Psoas muscle (tissue), 8 donors: ENCODE data around the gene CCDC86. TPM values are rescaled to one million over a fixed set of nuclear protein-coding genes. Genes with fewer than 3 reads are reported as not detected.

Experiments used
- ATAC-seq, 4 donors: fragments of 200-7000 bp; cut with Tn5 transposase; one replicate each; pipeline ENCODE4 v1.9.1; 2020; ENCODE audit warnings: moderate library complexity in 3 of 4, mild to moderate bottlenecking in 2 of 4
- DNase-seq, 2 donors: peaks; one replicate each; pipeline ENCODE4 v3.0.0-alpha.2; 2020
- H3K27ac ChIP-seq: fragments of 200-600 bp; one replicate; pipeline ENCODE4 v1.8.0; 2022
- H3K27me3 ChIP-seq, 3 donors: fragments of 200-600 bp in 1 of 3; one replicate each; pipeline versions ENCODE4 v1.6.1 to v1.8.0; 2013 to 2022; ENCODE audit warnings: low read length in 2 of 3, mild to moderate bottlenecking in 2 of 3, moderate library complexity in 1 of 3; ENCODE audit not compliant: insufficient read depth in 3 of 3
- H3K36me3 ChIP-seq, 2 donors: fragments of 200-600 bp in 1 of 2; one replicate each; pipeline versions ENCODE4 v1.6.1 to v1.8.0; 2013 to 2022; ENCODE audit warnings: low read depth in 1 of 2, mild to moderate bottlenecking in 1 of 2, moderate library complexity in 1 of 2; ENCODE audit not compliant: insufficient read depth in 1 of 2
- H3K4me1 ChIP-seq: fragments of 200-600 bp; one replicate; pipeline ENCODE4 v1.8.0; 2022
- H3K4me3 ChIP-seq: fragments of 200-600 bp; one replicate; pipeline ENCODE4 v1.8.0; 2022; ENCODE audit warnings: mild to moderate bottlenecking
- H3K9me3 ChIP-seq: fragments of 200-600 bp; one replicate; pipeline ENCODE4 v1.8.0; 2022
- CTCF ChIP-seq: fragments of 200-600 bp; IDR thresholded peaks from one replicate; pipeline ENCODE4 v1.8.0; 2022; ENCODE audit warnings: antibody characterized with exemption
- WGBS, 3 donors: extraction: QIAGEN DNeasy Blood & Tissue Kit; methylation state at CpG; one replicate each; pipeline versions ENCODE4 v1.1.6 to v1.1.7; 2013; 5-methylcytosine and 5-hydroxymethylcytosine counted together
- intact Hi-C, 2 donors: fragments of 100-400 bp; cut with DNase I; formaldehyde crosslinking; loops; one replicate each; pipeline versions ENCODE4 v1.11.0 to v1.14.2; 2022
- polyA plus RNA-seq, 3 donors: library from polyadenylated mRNA; stranded (reverse); fragments of 200-250 nt; gene quantifications; one replicate each; pipeline ENCODE4 v1.2.3, GENCODE V29; 2013
- total RNA-seq, 4 donors: library from RNA; stranded (reverse); fragmentation: NEBNext Ultra II Directional in 2 of 4; extraction: Animal tissue kit (Norgen Biotek cat#: 25700) in 2 of 4; gene quantifications; one replicate each; pipeline versions ENCODE4 v1.2.1 to v1.2.4, GENCODE V29; 2021 to 2023
- donor health status: healthy with polysubstance abuse.
- donor health status: DM: no; HTN: no; CAD: no; lungs with moderate emphysema.
- donor health status: Bipolar disorder and iron deficiency.
- donor health status: healthy.
- donor health status: DM: yes; HTN: yes; CAD: no.
- donor health status: DM: no; HTN: no; CAD: no.
- donor health status: DM: no; HTN: no; CAD: no.
- donor health status: DM: yes; HTN: yes; CAD: no.

The CCDC86 gene
- total and polyA plus RNA-seq, 7 donors = 24.8 to 55.4 (median 36.2) TPM

GRCh38 chr11:60810151-60810550, 31.8 kb upstream of the CCDC86 start:
- 90 to 94% (median 93%) methylated on average over 4 of the region's 4 CpGs for WGBS, 3 donors
- Histone ChIP-seq H3K4me3 (no peak overlapping the region), H3K27me3 (no peaks in the 10 kb centered on the region), H3K9me3 (no peaks in the 10 kb centered on the region), H3K36me3 (no peaks in the 10 kb centered on the region), H3K4me1 (no peaks in the 10 kb centered on the region), H3K27ac (no peak overlapping the region)
- intact Hi-C loops = no loop called here
- DNase-seq (peak in 1 of 2 donors; percentile 23), ATAC-seq (no peak)
- no peak for TF ChIP-seq CTCF

- H3K4me1 ChIP-seq = no peaks in the 10 kb centered on the region
- intact Hi-C loops = no loop called here
- no peak overlapping the region for H3K27ac ChIP-seq
- DNase-seq = peak in 1 of 2 donors; percentile 16
- no peaks in the 10 kb centered on the region for H3K27me3 ChIP-seq
- WGBS, 3 donors = 46 to 57% (median 51%) methylated on average over 8 of the region's 8 CpGs
- ATAC-seq = no peak
- no peaks in the 10 kb centered on the region for H3K36me3 ChIP-seq
- H3K4me3 ChIP-seq = no peak overlapping the region
- no peak for TF ChIP-seq CTCF
- no peaks in the 10 kb centered on the region for H3K9me3 ChIP-seq
Observed at GRCh38 chr11:60810569-60810968, 31.3 kb upstream of the CCDC86 start.

GRCh38 chr11:60813324-60813723, 28.6 kb upstream of the CCDC86 start:
- Histone ChIP-seq H3K27ac (no peak overlapping the region), H3K27me3 (no peaks in the 10 kb centered on the region), H3K4me1 (no peaks in the 10 kb centered on the region), H3K9me3 (peaks cover 3% of the 10 kb centered on the region), H3K36me3 (no peaks in the 10 kb centered on the region), H3K4me3 (no peak overlapping the region)
- peak in 1 of 2 donors; percentile 6 for DNase-seq
- TF ChIP-seq CTCF = no peak
- 81 to 85% (median 84%) methylated on average over 1 of the region's 1 CpG for WGBS, 3 donors
- intact Hi-C loops = no loop called here
- ATAC-seq = no peak

- Histone ChIP-seq H3K27ac (no peak overlapping the region), H3K4me1 (no peaks in the 10 kb centered on the region), H3K36me3 (no peaks in the 10 kb centered on the region), H3K27me3 (no peaks in the 10 kb centered on the region), H3K4me3 (no peak overlapping the region), H3K9me3 (peaks cover 3% of the 10 kb centered on the region)
- DNase-seq (peak in 1 of 2 donors; percentile 1), ATAC-seq (no peak)
- 73 to 80% (median 79%) methylated on average over 2 of the region's 2 CpGs for WGBS, 3 donors
- intact Hi-C loops = no loop called here
- TF ChIP-seq CTCF = no peak
Observed at GRCh38 chr11:60814112-60814511, 27.8 kb upstream of the CCDC86 start.

GRCh38 chr11:60816590-60817157, 25.2 kb upstream of the CCDC86 start:
- 90 to 98% (median 96%) methylated on average over 2 of the region's 2 CpGs for WGBS, 3 donors
- Histone ChIP-seq H3K4me1 (no peaks in the 10 kb centered on the region), H3K27me3 (no peaks in the 10 kb centered on the region), H3K27ac (no peak overlapping the region), H3K9me3 (peaks cover 3% of the 10 kb centered on the region), H3K36me3 (no peaks in the 10 kb centered on the region), H3K4me3 (no peak overlapping the region)
- DNase-seq (no peak), ATAC-seq (no peak)
- intact Hi-C loops = no loop called here
- no peak for TF ChIP-seq CTCF
